Panc1 (cell line): Measurements from ENCODE around the gene FAM20B. TPM values are rescaled to one million over a fixed set of nuclear protein-coding genes. Genes with fewer than 3 reads are reported as not detected.

Experiments used
- ATAC-seq: fragments of 200-7000 bp; cut with Tn5 transposase; 2 replicates; pipeline ENCODE4 v1.9.1; 2020; ENCODE audit warnings: mild to moderate bottlenecking, moderate library complexity
- BruUV-seq: library from RNA; stranded (reverse); fragments of 400-500 nt; replicated peaks from 2 replicates; lab custom pipeline; 2021; lab: Mats Ljungman, UMichigan
- CTCF ChIA-PET: fragments of 300-600 bp; sonication (Branson Sonifier 250); formaldehyde crosslinking; loops from one replicate; lab custom pipeline; 2022; ENCODE audit warnings: antibody characterized with exemption; lab: Charles Lee
- POLR2A ChIA-PET: fragments of 300-600 bp; sonication (Branson Sonifier 250); formaldehyde crosslinking; loops from one replicate; lab custom pipeline; 2022; ENCODE audit warnings: antibody characterized with exemption; lab: Charles Lee
- DNase-seq: peaks from one replicate; pipeline ENCODE4 v3.0.0-alpha.2; 2010; ENCODE audit warnings: low read depth, low spot score
- H3K27ac ChIP-seq: 2 replicates; pipeline ENCODE4 v1.5.1; 2011; ENCODE audit warnings: mild to moderate bottlenecking, low read length, inconsistent platforms
- H3K27me3 ChIP-seq: fragments of 200-500 bp; sonication (Bioruptor generic); 2 replicates; pipeline ENCODE4 v1.6.0; 2014; ENCODE audit warnings: low read length, inconsistent platforms; ENCODE audit not compliant: control insufficient read depth, insufficient read depth
- H3K36me3 ChIP-seq: fragments of 200-500 bp; sonication (Bioruptor generic); 2 replicates; pipeline ENCODE4 v1.5.1; 2014; ENCODE audit warnings: inconsistent platforms, mild to moderate bottlenecking, low read length, moderate library complexity; ENCODE audit not compliant: control insufficient read depth, insufficient read depth
- H3K4me1 ChIP-seq: 2 replicates; pipeline ENCODE4 v1.5.1; 2011; ENCODE audit warnings: inconsistent platforms, mild to moderate bottlenecking, low read length, moderate library complexity; ENCODE audit not compliant: control insufficient read depth, insufficient read depth
- H3K4me3 ChIP-seq, 2 experiments: 2 replicates each; pipeline ENCODE4 v1.5.1; 2011 to 2012; ENCODE audit warnings: low read depth in 2 of 2, low read length in 2 of 2, mild to moderate bottlenecking in 2 of 2, inconsistent platforms in 1 of 2, moderate library complexity in 1 of 2
- H3K9me3 ChIP-seq: fragments of 200-500 bp; sonication (Bioruptor generic); 2 replicates; pipeline ENCODE4 v1.5.1; 2014; ENCODE audit warnings: low read depth, mild to moderate bottlenecking, inconsistent platforms, low read length, moderate library complexity; ENCODE audit not compliant: control insufficient read depth, insufficient read depth
- POLR2AphosphoS5 ChIP-seq: IDR thresholded peaks from 2 replicates; pipeline ENCODE4 v1.6.1; 2012; ENCODE audit warnings: mild to moderate bottlenecking, low read depth, low read length, moderate library complexity
- SIN3A ChIP-seq: IDR thresholded peaks from 2 replicates; pipeline ENCODE4 v1.6.1; 2012; ENCODE audit warnings: low read depth, mild to moderate bottlenecking, low read length, moderate library complexity, borderline replicate concordance; ENCODE audit not compliant: insufficient read depth
- TCF7L2 ChIP-seq: IDR thresholded peaks from 2 replicates; pipeline ENCODE4 v1.6.1; 2011; ENCODE audit warnings: mild to moderate bottlenecking, low read depth, low read length, inconsistent platforms
- in situ Hi-C: cut with HindIII; loops from 2 replicates; pipeline ENCODE4 v1.10.0; 2016; ENCODE audit warnings: low sequenced_read_pairs, low pct_unique_long_range_greater_than_20kb
- intact Hi-C: fragments of 100-400 bp; cut with micrococcal nuclease; formaldehyde crosslinking; loops from one replicate; pipeline ENCODE4 v1.10.0; 2022; ENCODE audit not compliant: unreplicated experiment
- total RNA-seq: library from RNA; stranded (reverse); gene quantifications from one replicate; pipeline ENCODE4 v1.2.1, GENCODE V29; 2021; ENCODE audit not compliant: unreplicated experiment
- TF ChIP-seq, protein P1 (sequence below): fragments of 450-650 bp; IDR thresholded peaks from 2 replicates; pipeline ENCODE4 v1.5.1; 2017; ENCODE audit warnings: mild to moderate bottlenecking
- TF ChIP-seq, protein P2 (sequence below), 2 experiments: IDR thresholded peaks; 2 replicates each; pipeline ENCODE4 v1.6.1; 2011 to 2012; ENCODE audit warnings: low read depth in 2 of 2, control low read depth in 1 of 2, low read length in 1 of 2, mild to moderate bottlenecking in 1 of 2, moderate library complexity in 1 of 2; ENCODE audit not compliant: insufficient read depth in 1 of 2

FAM20B gene
- total RNA-seq, 1 experiment from 2014 or later = 49.9 TPM

DNA sequence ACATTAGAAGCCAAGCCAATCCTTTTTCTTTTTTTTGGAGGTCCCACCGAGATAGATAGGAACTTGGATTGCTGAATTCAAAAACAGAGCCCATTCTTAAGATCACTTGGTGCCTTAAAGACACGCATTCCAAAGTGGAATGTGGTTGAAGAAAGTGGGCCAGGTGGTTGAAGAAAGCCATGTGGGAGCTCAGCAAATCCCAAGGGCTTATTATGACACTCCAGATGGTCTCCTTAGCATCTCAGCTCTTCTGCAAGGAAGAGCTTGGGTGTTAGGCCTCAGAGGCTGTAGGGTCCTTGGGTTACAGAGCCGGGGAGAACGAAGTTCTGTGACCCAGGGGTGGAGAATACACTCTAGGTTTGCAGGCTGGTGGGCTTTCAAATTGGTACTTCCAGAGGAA lies 69.7 kb downstream of the FAM20B start:
- ChIA-PET CTCF (no interaction called here), POLR2A (no interaction called here)
- intact Hi-C loops = no loop called here
- Histone ChIP-seq H3K4me3 (no peak overlapping the region), H3K9me3 (no peaks in the 10 kb centered on the region), H3K36me3 (no peaks in the 10 kb centered on the region; the same call in 1 of the 2 replicates), H3K27me3 (no peaks in the 10 kb centered on the region), H3K4me1 (peaks cover 11% of the 10 kb centered on the region), H3K27ac (no peak overlapping the region; the same call in 1 of the 2 replicates)
- in situ Hi-C loops = no loop called here
- no peak for ATAC-seq
- TF ChIP-seq, protein P1, sequence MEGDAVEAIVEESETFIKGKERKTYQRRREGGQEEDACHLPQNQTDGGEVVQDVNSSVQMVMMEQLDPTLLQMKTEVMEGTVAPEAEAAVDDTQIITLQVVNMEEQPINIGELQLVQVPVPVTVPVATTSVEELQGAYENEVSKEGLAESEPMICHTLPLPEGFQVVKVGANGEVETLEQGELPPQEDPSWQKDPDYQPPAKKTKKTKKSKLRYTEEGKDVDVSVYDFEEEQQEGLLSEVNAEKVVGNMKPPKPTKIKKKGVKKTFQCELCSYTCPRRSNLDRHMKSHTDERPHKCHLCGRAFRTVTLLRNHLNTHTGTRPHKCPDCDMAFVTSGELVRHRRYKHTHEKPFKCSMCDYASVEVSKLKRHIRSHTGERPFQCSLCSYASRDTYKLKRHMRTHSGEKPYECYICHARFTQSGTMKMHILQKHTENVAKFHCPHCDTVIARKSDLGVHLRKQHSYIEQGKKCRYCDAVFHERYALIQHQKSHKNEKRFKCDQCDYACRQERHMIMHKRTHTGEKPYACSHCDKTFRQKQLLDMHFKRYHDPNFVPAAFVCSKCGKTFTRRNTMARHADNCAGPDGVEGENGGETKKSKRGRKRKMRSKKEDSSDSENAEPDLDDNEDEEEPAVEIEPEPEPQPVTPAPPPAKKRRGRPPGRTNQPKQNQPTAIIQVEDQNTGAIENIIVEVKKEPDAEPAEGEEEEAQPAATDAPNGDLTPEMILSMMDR = no peak
- no peak for TF ChIP-seq POLR2AphosphoS5
- TF ChIP-seq TCF7L2 = no peak
- TF ChIP-seq, protein P2, sequence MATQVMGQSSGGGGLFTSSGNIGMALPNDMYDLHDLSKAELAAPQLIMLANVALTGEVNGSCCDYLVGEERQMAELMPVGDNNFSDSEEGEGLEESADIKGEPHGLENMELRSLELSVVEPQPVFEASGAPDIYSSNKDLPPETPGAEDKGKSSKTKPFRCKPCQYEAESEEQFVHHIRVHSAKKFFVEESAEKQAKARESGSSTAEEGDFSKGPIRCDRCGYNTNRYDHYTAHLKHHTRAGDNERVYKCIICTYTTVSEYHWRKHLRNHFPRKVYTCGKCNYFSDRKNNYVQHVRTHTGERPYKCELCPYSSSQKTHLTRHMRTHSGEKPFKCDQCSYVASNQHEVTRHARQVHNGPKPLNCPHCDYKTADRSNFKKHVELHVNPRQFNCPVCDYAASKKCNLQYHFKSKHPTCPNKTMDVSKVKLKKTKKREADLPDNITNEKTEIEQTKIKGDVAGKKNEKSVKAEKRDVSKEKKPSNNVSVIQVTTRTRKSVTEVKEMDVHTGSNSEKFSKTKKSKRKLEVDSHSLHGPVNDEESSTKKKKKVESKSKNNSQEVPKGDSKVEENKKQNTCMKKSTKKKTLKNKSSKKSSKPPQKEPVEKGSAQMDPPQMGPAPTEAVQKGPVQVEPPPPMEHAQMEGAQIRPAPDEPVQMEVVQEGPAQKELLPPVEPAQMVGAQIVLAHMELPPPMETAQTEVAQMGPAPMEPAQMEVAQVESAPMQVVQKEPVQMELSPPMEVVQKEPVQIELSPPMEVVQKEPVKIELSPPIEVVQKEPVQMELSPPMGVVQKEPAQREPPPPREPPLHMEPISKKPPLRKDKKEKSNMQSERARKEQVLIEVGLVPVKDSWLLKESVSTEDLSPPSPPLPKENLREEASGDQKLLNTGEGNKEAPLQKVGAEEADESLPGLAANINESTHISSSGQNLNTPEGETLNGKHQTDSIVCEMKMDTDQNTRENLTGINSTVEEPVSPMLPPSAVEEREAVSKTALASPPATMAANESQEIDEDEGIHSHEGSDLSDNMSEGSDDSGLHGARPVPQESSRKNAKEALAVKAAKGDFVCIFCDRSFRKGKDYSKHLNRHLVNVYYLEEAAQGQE (IDR thresholded peaks at IDR 0.05; ENCODE audit: insufficient read depth in 1 of 2, low read depth in 2 of 2, low read length in 1 of 2) = no peak
- no peak for TF ChIP-seq SIN3A
- TSS peak; percentile 98 for BruUV-seq
- DNase-seq = no peak

DNA sequence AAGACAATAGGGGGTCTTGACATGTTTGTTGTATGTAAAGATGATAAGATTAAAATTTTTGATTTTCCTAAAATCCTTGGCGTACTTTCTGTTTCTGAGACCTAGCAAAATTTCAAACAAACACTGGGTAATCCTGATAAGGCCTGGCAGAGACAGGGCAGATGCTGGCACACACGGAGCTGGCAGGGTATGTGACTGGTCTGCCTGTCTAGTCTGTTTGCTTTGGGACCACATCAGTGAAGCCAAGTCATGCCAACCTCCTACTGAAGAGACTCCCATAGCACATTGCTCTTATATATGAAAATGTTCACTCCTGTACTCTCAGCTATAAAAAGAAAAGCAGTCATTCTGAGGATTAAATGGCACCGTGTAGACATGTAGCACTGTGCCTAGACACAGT lies 70.2 kb downstream of the FAM20B start:
- POLR2A ChIA-PET = no interaction called here
- Histone ChIP-seq H3K9me3 (no peaks in the 10 kb centered on the region), H3K27me3 (no peaks in the 10 kb centered on the region), H3K27ac (no peak overlapping the region), H3K4me1 (peaks cover 11% of the 10 kb centered on the region), H3K36me3 (no peaks in the 10 kb centered on the region; the same call in 1 of the 2 replicates), H3K4me3 (no peak overlapping the region)
- no peak for ATAC-seq
- no TSS peak for BruUV-seq
- CTCF ChIA-PET = no interaction called here
- TF ChIP-seq TCF7L2 (no peak), POLR2AphosphoS5 (no peak), SIN3A (no peak)
- TF ChIP-seq, protein P1 = no peak
- TF ChIP-seq, protein P2 (IDR thresholded peaks at IDR 0.05; ENCODE audit: insufficient read depth in 1 of 2, low read depth in 2 of 2, low read length in 1 of 2) = no peak
- intact Hi-C loops = no loop called here
- in situ Hi-C loops = no loop called here
- DNase-seq = no peak
